ENCODE measurements around the gene METTL4. TPM values are rescaled to one million over a fixed set of nuclear protein-coding genes. Genes with fewer than 3 reads are reported as not detected.

Gene METTL4
- total RNA-seq, 1 donor: 10.5 TPM

DNA sequence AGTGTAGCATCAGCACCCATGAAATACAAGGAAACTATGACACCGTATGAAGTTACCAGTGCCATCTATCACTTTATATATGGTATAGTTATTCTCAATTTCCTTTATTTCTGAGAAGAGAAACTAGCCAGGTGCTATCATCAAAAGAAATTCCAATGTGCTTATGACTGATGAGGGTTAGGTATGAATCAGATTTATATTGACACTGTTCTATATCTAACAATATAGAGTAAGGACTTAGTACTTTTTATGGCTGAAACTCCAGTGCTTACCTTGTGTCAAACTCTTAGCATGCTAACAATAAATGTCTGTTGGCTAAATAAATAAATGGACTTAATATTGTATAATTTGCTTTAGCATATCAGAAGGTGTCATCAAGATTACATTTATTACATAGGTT lies 6.9 kb downstream of the METTL4 start:
- H2AFZ ChIP-seq (ENCODE audit: low read length): no peak overlapping the region
- H3K79me2 ChIP-seq (ENCODE audit: insufficient read depth, low read length): peaks cover 20% of the 10 kb centered on the region
- H3K36me3 ChIP-seq (ENCODE audit: insufficient read depth, low read length): peaks cover 12% of the 10 kb centered on the region
- no peaks in the 10 kb centered on the region for H4K20me1 ChIP-seq (ENCODE audit: insufficient read depth, low read length)
- DNase-seq (ENCODE audit: insufficient read length, low spot score, missing footprints): no peak
- no peak overlapping the region for H3K4me3 ChIP-seq (ENCODE audit: insufficient read depth, low read length)
- H3K27ac ChIP-seq (ENCODE audit: low read depth, low read length): no peak overlapping the region
- no peaks in the 10 kb centered on the region for H3K9me3 ChIP-seq (ENCODE audit: low read depth, low read length)
- TF ChIP-seq, protein P1, sequence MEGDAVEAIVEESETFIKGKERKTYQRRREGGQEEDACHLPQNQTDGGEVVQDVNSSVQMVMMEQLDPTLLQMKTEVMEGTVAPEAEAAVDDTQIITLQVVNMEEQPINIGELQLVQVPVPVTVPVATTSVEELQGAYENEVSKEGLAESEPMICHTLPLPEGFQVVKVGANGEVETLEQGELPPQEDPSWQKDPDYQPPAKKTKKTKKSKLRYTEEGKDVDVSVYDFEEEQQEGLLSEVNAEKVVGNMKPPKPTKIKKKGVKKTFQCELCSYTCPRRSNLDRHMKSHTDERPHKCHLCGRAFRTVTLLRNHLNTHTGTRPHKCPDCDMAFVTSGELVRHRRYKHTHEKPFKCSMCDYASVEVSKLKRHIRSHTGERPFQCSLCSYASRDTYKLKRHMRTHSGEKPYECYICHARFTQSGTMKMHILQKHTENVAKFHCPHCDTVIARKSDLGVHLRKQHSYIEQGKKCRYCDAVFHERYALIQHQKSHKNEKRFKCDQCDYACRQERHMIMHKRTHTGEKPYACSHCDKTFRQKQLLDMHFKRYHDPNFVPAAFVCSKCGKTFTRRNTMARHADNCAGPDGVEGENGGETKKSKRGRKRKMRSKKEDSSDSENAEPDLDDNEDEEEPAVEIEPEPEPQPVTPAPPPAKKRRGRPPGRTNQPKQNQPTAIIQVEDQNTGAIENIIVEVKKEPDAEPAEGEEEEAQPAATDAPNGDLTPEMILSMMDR (IDR thresholded peaks at IDR 0.05; ENCODE audit: extremely low read depth, low read depth, low read length): no peak
- no peaks in the 10 kb centered on the region for H3K4me1 ChIP-seq (ENCODE audit: insufficient read depth, low read length)
- no peak overlapping the region for H3K4me2 ChIP-seq (ENCODE audit: insufficient read depth, low read length)
- H3K27me3 ChIP-seq (ENCODE audit: insufficient read depth, low read length): no peaks in the 10 kb centered on the region

GRCh38 chr18:2559249-2559648 lies 12.1 kb downstream of the METTL4 start:
- DNase-seq (ENCODE audit: insufficient read length, low spot score, missing footprints): no peak
- no peak overlapping the region for H3K4me2 ChIP-seq (ENCODE audit: insufficient read depth, low read length)
- H3K27ac ChIP-seq (ENCODE audit: low read depth, low read length): no peak overlapping the region
- H2AFZ ChIP-seq (ENCODE audit: low read length): no peak overlapping the region
- TF ChIP-seq, protein P1 (IDR thresholded peaks at IDR 0.05; ENCODE audit: extremely low read depth, low read depth, low read length): no peak
- H4K20me1 ChIP-seq (ENCODE audit: insufficient read depth, low read length): no peaks in the 10 kb centered on the region
- H3K9me3 ChIP-seq (ENCODE audit: low read depth, low read length): no peaks in the 10 kb centered on the region
- no peaks in the 10 kb centered on the region for H3K4me1 ChIP-seq (ENCODE audit: insufficient read depth, low read length)
- H3K4me3 ChIP-seq (ENCODE audit: insufficient read depth, low read length): no peak overlapping the region
- peaks cover 6% of the 10 kb centered on the region for H3K36me3 ChIP-seq (ENCODE audit: insufficient read depth, low read length)
- H3K27me3 ChIP-seq (ENCODE audit: insufficient read depth, low read length): no peaks in the 10 kb centered on the region
- H3K79me2 ChIP-seq (ENCODE audit: insufficient read depth, low read length): no peaks in the 10 kb centered on the region

DNA sequence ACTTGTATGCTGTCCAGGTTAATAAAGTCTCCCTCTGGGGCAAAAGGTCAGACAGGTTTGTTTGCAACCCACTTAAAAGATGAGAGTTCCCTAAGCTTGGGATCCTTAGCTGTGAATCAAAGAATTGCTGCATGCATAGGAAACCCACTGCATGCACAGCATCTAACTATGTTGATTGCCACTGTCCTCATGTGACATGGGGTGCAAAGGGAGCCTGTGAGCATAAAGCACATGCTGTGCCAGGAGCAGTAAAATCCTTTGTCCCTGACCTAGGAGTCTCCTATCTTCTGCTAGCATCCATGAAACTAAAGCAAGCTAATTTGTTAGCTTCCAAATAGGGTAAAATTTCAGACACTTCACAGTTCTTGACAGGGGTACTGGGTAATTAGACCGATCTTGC lies 13.8 kb downstream of the METTL4 start:
- Histone ChIP-seq H3K9me3 (ENCODE audit: low read depth, low read length) (no peaks in the 10 kb centered on the region), H3K27ac (ENCODE audit: low read depth, low read length) (no peak overlapping the region), H3K4me3 (ENCODE audit: insufficient read depth, low read length) (no peak overlapping the region), H3K79me2 (ENCODE audit: insufficient read depth, low read length) (no peaks in the 10 kb centered on the region), H2AFZ (ENCODE audit: low read length) (no peak overlapping the region), H3K36me3 (ENCODE audit: insufficient read depth, low read length) (peaks cover 6% of the 10 kb centered on the region), H3K4me2 (ENCODE audit: insufficient read depth, low read length) (no peak overlapping the region), H3K27me3 (ENCODE audit: insufficient read depth, low read length) (no peaks in the 10 kb centered on the region), H4K20me1 (ENCODE audit: insufficient read depth, low read length) (no peaks in the 10 kb centered on the region), H3K4me1 (ENCODE audit: insufficient read depth, low read length) (no peaks in the 10 kb centered on the region)
- DNase-seq (ENCODE audit: insufficient read length, low spot score, missing footprints): no peak
- TF ChIP-seq, protein P1 (IDR thresholded peaks at IDR 0.05; ENCODE audit: extremely low read depth, low read depth, low read length): no peak

DNA sequence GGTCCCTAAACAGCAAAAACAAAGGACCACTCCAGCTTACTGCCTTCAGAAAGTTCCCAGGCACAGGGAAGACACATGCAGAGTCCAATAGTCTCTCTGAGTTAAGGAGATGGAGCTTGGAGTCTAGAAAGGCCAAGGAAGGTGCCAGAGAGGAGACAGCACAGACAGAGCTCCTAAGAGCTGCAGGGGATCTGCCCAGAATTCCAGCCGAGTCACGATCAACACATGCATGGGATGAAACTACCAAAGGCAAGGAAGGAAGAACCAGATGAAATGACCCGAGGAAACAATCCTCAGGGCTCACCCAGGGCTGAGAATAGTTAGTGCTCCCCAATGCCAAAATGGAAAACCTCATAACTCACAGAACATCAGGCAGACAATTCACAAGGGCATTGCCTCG lies 15.4 kb downstream of the METTL4 start:
- Histone ChIP-seq H3K4me1 (ENCODE audit: insufficient read depth, low read length) (no peaks in the 10 kb centered on the region), H3K27ac (ENCODE audit: low read depth, low read length) (no peak overlapping the region), H3K4me3 (ENCODE audit: insufficient read depth, low read length) (no peak overlapping the region), H3K4me2 (ENCODE audit: insufficient read depth, low read length) (no peak overlapping the region), H3K9me3 (ENCODE audit: low read depth, low read length) (no peaks in the 10 kb centered on the region), H2AFZ (ENCODE audit: low read length) (no peak overlapping the region), H3K79me2 (ENCODE audit: insufficient read depth, low read length) (no peaks in the 10 kb centered on the region), H3K27me3 (ENCODE audit: insufficient read depth, low read length) (no peaks in the 10 kb centered on the region), H3K36me3 (ENCODE audit: insufficient read depth, low read length) (no peaks in the 10 kb centered on the region), H4K20me1 (ENCODE audit: insufficient read depth, low read length) (no peaks in the 10 kb centered on the region)
- no peak for DNase-seq (ENCODE audit: insufficient read length, low spot score, missing footprints)
- TF ChIP-seq, protein P1 (IDR thresholded peaks at IDR 0.05; ENCODE audit: extremely low read depth, low read depth, low read length): no peak

All from osteoblast (primary cell).